GM12878 (cell line): ENCODE results near the gene AFF1. TPM values are rescaled to one million over a fixed set of nuclear protein-coding genes. Genes with fewer than 3 reads are reported as not detected.

Source experiments
- ATAC-seq: fragments of 200-7000 bp; cut with Tn5 transposase; 3 replicates; pipeline ENCODE4 v1.9.1; 2020; ENCODE audit warnings: mild to moderate bottlenecking, moderate library complexity
- BruUV-seq: library from RNA; stranded (reverse); fragments of 400-500 nt; replicated peaks from 2 replicates; lab custom pipeline; 2021; lab: Mats Ljungman, UMichigan
- CTCF ChIA-PET: fragments of 300-600 bp; sonication (Branson Sonifier 250); formaldehyde crosslinking; extraction: SDS; loops from one replicate; lab custom pipeline; 2021; ENCODE audit warnings: inconsistent platforms; lab: Yijun Ruan, JAX
- POLR2A ChIA-PET: fragments of 350-600 bp; formaldehyde crosslinking; extraction: SDS; loops from one replicate; lab custom pipeline; 2021; ENCODE audit warnings: inconsistent platforms; lab: Charles Lee
- RAD21 ChIA-PET: fragments of 300-600 bp; sonication (Branson Sonifier 250); formaldehyde crosslinking; loops from one replicate; lab custom pipeline; 2023; ENCODE audit warnings: antibody characterized with exemption; ENCODE audit not compliant: unreplicated experiment; lab: Charles Lee
- SMC1A ChIA-PET: fragments of 300-600 bp; sonication (Branson Sonifier 250); formaldehyde crosslinking; loops from one replicate; lab custom pipeline; 2023; ENCODE audit not compliant: unreplicated experiment, uncharacterized antibody; lab: Charles Lee
- DNase-seq: peaks from one replicate; pipeline ENCODE4 v3.0.0-alpha.2; 2011; ENCODE audit warnings: low read depth, low spot score
- FAIRE-seq: peaks from 3 replicates; lab custom pipeline; 2011; peaks lifted over from hg19 to GRCh38; lab: Jason Lieb, UNC
- H2AFZ ChIP-seq: 2 replicates; pipeline ENCODE4 v1.6.0; 2011; ENCODE audit warnings: low read depth, low read length, control low read depth; ENCODE audit not compliant: control insufficient read depth
- H3K27ac ChIP-seq: 2 replicates; pipeline ENCODE4 v1.5.1; 2011; ENCODE audit warnings: control low read depth; ENCODE audit not compliant: control insufficient read depth, insufficient read depth
- H3K27me3 ChIP-seq, 2 experiments: replicated peaks in 1 of 2; 2 replicates each; pipeline versions ENCODE4 v1.6.0 to v1.6.1; 2011; ENCODE audit warnings: low read length in 1 of 2; ENCODE audit not compliant: control insufficient read depth in 2 of 2, insufficient read depth in 2 of 2
- H3K36me3 ChIP-seq, 2 experiments: 2 replicates each; pipeline ENCODE4 v1.5.1; 2011; ENCODE audit warnings: low read length in 1 of 2; ENCODE audit not compliant: control insufficient read depth in 2 of 2, insufficient read depth in 2 of 2
- H3K4me1 ChIP-seq: 2 replicates; pipeline ENCODE4 v1.6.1; 2011; ENCODE audit warnings: mild to moderate bottlenecking, low read length, moderate library complexity, mixed read lengths; ENCODE audit not compliant: control insufficient read depth, insufficient read depth
- H3K4me2 ChIP-seq: 2 replicates; pipeline ENCODE4 v1.6.0; 2011; ENCODE audit warnings: control low read depth; ENCODE audit not compliant: control insufficient read depth, insufficient read depth
- H3K4me3 ChIP-seq: fragments of 200-600 bp; sonication (generic); 2 replicates; pipeline ENCODE4 v1.5.1; 2016
- H3K79me2 ChIP-seq: 2 replicates; pipeline ENCODE4 v1.6.0; 2011; ENCODE audit warnings: low read length; ENCODE audit not compliant: control insufficient read depth, insufficient read depth
- H3K9ac ChIP-seq: 2 replicates; pipeline ENCODE4 v1.8.0; 2011; ENCODE audit warnings: low read length, control low read depth, mixed read lengths; ENCODE audit not compliant: control insufficient read depth, insufficient read depth
- H3K9me3 ChIP-seq: replicated peaks from 3 replicates; pipeline ENCODE4 v1.5.1; 2011; ENCODE audit warnings: mild to moderate bottlenecking, low read length; ENCODE audit not compliant: control insufficient read depth, insufficient read depth
- H4K20me1 ChIP-seq: 2 replicates; pipeline ENCODE4 v1.6.0; 2011; ENCODE audit not compliant: control insufficient read depth, insufficient read depth
- BHLHE40 ChIP-seq, 2 experiments: fragments of 450-650 bp in 1 of 2; IDR thresholded peaks; 2 replicates each; pipeline ENCODE4 v1.6.1; 2011 to 2017; ENCODE audit warnings: low read depth in 2 of 2, borderline replicate concordance in 1 of 2, improper control_type of control experiment in 1 of 2, low read length in 1 of 2, mild to moderate bottlenecking in 1 of 2
- CBX5 ChIP-seq: sonication (generic); IDR thresholded peaks from 2 replicates; pipeline ENCODE4 v1.6.1; 2016; ENCODE audit warnings: low read depth, moderate library complexity, mild to moderate bottlenecking, inconsistent platforms
- MAX ChIP-seq: IDR thresholded peaks from 2 replicates; pipeline ENCODE4 v1.6.1; 2012; ENCODE audit warnings: low read depth, low read length, improper control_type of control experiment
- RAD51 ChIP-seq: fragments of 450-650 bp; IDR thresholded peaks from 2 replicates; pipeline ENCODE4 v1.6.1; 2016; ENCODE audit warnings: moderate library complexity, mild to moderate bottlenecking, inconsistent platforms
- REST ChIP-seq: IDR thresholded peaks from 2 replicates; pipeline ENCODE4 v1.6.1; 2012; ENCODE audit warnings: mild to moderate bottlenecking, low read depth, low read length
- RFX5 ChIP-seq: IDR thresholded peaks from 2 replicates; pipeline ENCODE4 v1.6.1; 2011; ENCODE audit warnings: low read depth, low read length, improper control_type of control experiment
- SPI1 ChIP-seq: IDR thresholded peaks from 2 replicates; pipeline ENCODE4 v1.6.1; 2011; ENCODE audit warnings: low read depth, mild to moderate bottlenecking, low read length, moderate library complexity, borderline replicate concordance; ENCODE audit not compliant: insufficient read depth
- USF1 ChIP-seq: IDR thresholded peaks from 2 replicates; pipeline ENCODE4 v1.6.1; 2011; ENCODE audit warnings: borderline replicate concordance, low read depth, mild to moderate bottlenecking, moderate library complexity, mixed read lengths, low read length; ENCODE audit not compliant: insufficient read depth; ENCODE audit errors: extremely low read length
- WGBS: methylation state at CpG from one replicate; pipeline ENCODE4 v1.1.6; 2016; ENCODE audit warnings: low lambda C conversion rate; ENCODE audit not compliant: insufficient replicate concordance, insufficient coverage; ENCODE audit errors: missing lambda C conversion rate; 5-methylcytosine and 5-hydroxymethylcytosine counted together
- in situ Hi-C: fragments of 300-500 bp; cut with MboI; formaldehyde crosslinking; loops from 9 replicates; pipeline ENCODE4 v1.14.3; 2018; ENCODE audit warnings: mixed read lengths
- intact Hi-C: fragments of 100-400 bp; cut with micrococcal nuclease; formaldehyde crosslinking; loops from one replicate; pipeline ENCODE4 v1.14.2; 2022; ENCODE audit not compliant: unreplicated experiment
- polyA plus RNA-seq, 11 experiments: library from polyadenylated mRNA; depleted of rRNA in 4 of 11; unstranded in 6 of 11; stranded (reverse) in 5 of 11; fragments of >200 nt; fragmentation: Nextera tagmentation in 4 of 11; fragmentation: Illumina TruSeq in 1 of 11; extraction: Ambion mirVana in 4 of 11; extraction: Trizol in 1 of 11; gene quantifications; 1 replicate in 1 of 11; 2 replicates in 10 of 11; pipeline versions ENCODE4 v1.2.1 to v1.2.3, GENCODE V29; 2011 to 2016; ENCODE audit warnings: inconsistent platforms in 2 of 11, missing spikeins in 2 of 11, low read depth in 1 of 11
- total RNA-seq, 4 experiments: library from RNA; depleted of rRNA in 3 of 4; stranded (reverse); fragments of >200 nt in 3 of 4; fragmentation: Illumina TruSeq in 1 of 4; extraction: Trizol in 1 of 4; gene quantifications; 2 replicates each; pipeline versions ENCODE4 v1.2.1 to v1.2.3, GENCODE V29; 2013 to 2021

Gene AFF1
- total and polyA plus RNA-seq, 10 of the 15 experiments (the other 5 are each of a cell fraction or from before 2014, with no cell fraction given): 3.5 to 56.1 (median 21.5) TPM

- no peak for TF ChIP-seq RFX5
- TF ChIP-seq USF1: no peak
- TF ChIP-seq REST: no peak
Observed at GRCh38 chr4:87130985-87131703, 196.3 kb downstream of the AFF1 start (continued).

GRCh38 chr4:87132035-87132434 lies 197.2 kb downstream of the AFF1 start:
- SMC1A ChIA-PET: interaction anchor here (1.9 kb wide), 1 partner anchor 210 kb away, joined by 7 read pairs; no protein-coding TSS in a partner anchor
- Histone ChIP-seq H3K79me2 (no peaks in the 10 kb centered on the region), H3K9ac (no peak overlapping the region), H4K20me1 (no peaks in the 10 kb centered on the region), H3K27ac (no peak overlapping the region), H3K4me1 (no peaks in the 10 kb centered on the region), H2AFZ (no peak overlapping the region), H3K27me3 (no peaks in the 10 kb centered on the region), H3K9me3 (no peaks in the 10 kb centered on the region), H3K36me3 (peaks cover 14 to 54% of the 10 kb centered on the region in 2 experiments), H3K4me3 (no peak overlapping the region), H3K4me2 (no peak overlapping the region)
- in situ Hi-C loops (no loop called here), intact Hi-C loops (no loop called here)
- CTCF ChIA-PET: interaction anchor here (3.2 kb wide), 1 partner anchor 210 kb away, joined by 15 read pairs; no protein-coding TSS in a partner anchor
- POLR2A ChIA-PET: no interaction called here
- no TSS peak for BruUV-seq
- peak; percentile 20; the same call in 1 of the 2 replicates for TF ChIP-seq RAD51
- peak; percentile 54; the same call in 1 of the 2 replicates for TF ChIP-seq SPI1
- TF ChIP-seq CBX5: no peak
- no peak for TF ChIP-seq MAX
- peak; percentile 70 to 72 for TF ChIP-seq BHLHE40 (IDR thresholded peaks at IDR 0.05; ENCODE audit: borderline replicate concordance in 1 of 2, low read depth in 2 of 2, low read length in 1 of 2)
- DNase-seq (no peak), ATAC-seq (no peak), FAIRE-seq (no peak)
- WGBS: 66% methylated on average over 8 of the region's 8 CpGs
- RAD21 ChIA-PET: no interaction called here
